ENCODE measurements around the gene CSRNP3. TPM values are rescaled to one million over a fixed set of nuclear protein-coding genes. Genes with fewer than 3 reads are reported as not detected.
A peak's percentile ranks its signal among the peaks of the same experiment; 100 is the strongest.

Gene CSRNP3
- total RNA-seq, 1 experiment from 2014 or later = 0.41 TPM

- no peak for DNase-seq
- ChIA-PET POLR2A (ENCODE audit: unreplicated experiment) (no interaction called here), CTCF (no interaction called here)
- intact Hi-C loops (cut with micrococcal nuclease; ENCODE audit: unreplicated experiment) = no loop called here
- Histone ChIP-seq H3K9me3 (ENCODE audit: insufficient read depth, low read depth) (no peaks in the 10 kb centered on the region), H4K20me1 (ENCODE audit: insufficient read depth) (no peaks in the 10 kb centered on the region), H3K4me3 (no peak overlapping the region), H3K4me2 (no peak overlapping the region), H3F3A (ENCODE audit: insufficient read depth, low read depth) (no peaks in the 10 kb centered on the region), H2AFZ (no peak overlapping the region), H3K79me2 (ENCODE audit: low read depth) (no peaks in the 10 kb centered on the region), H3K4me1 (replicated peaks; ENCODE audit: insufficient read depth) (no peaks in the 10 kb centered on the region), H3K36me3 (ENCODE audit: low read depth) (no peaks in the 10 kb centered on the region), H3K27me3 (ENCODE audit: insufficient read depth, low read depth) (no peaks in the 10 kb centered on the region), H3K27ac (no peak overlapping the region), H3K9me2 (ENCODE audit: insufficient read depth) (no peaks in the 10 kb centered on the region)
- no TSS peak for BruUV-seq (replicated peaks)
- TF ChIP-seq EZH2 (IDR thresholded peaks at IDR 0.05; ENCODE audit: low read depth) (no peak), CTCF (conservative IDR thresholded peaks at IDR 0.05) (no peak)
Observed at GRCh38 chr2:165479856-165480255, 10.4 kb downstream of the CSRNP3 start.

DNA sequence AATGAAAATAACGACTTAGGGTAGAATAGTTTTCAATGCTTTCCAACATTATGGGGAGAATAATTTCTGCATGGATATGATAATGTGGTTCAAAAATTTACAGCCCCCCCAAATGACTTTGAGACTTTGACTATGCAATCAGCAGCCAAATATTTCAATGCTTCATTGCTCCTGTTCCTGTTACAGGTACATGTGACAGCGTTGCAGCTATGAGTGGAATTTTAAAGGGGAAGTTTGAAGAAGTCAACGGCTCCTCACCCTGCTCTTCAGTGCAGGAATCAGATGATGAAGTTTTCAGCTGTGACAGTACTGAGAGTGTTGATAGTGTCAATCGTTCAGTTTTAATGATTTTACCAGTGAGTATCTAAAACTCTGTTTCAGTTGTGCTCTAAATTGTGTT lies 25.1 kb downstream of the CSRNP3 start:
- BruUV-seq (replicated peaks) = no TSS peak
- Histone ChIP-seq H3K4me1 (replicated peaks; ENCODE audit: insufficient read depth) (no peaks in the 10 kb centered on the region), H3F3A (ENCODE audit: insufficient read depth, low read depth) (no peaks in the 10 kb centered on the region), H3K36me3 (ENCODE audit: low read depth) (no peaks in the 10 kb centered on the region), H2AFZ (0 out of 2 replicates have a peak overlapping the region, but pooled peaks have one; percentile 8), H3K27ac (no peak overlapping the region), H3K9me2 (ENCODE audit: insufficient read depth) (no peaks in the 10 kb centered on the region), H3K4me3 (no peak overlapping the region), H3K27me3 (ENCODE audit: insufficient read depth, low read depth) (no peaks in the 10 kb centered on the region), H3K4me2 (no peak overlapping the region), H4K20me1 (ENCODE audit: insufficient read depth) (no peaks in the 10 kb centered on the region), H3K79me2 (ENCODE audit: low read depth) (no peaks in the 10 kb centered on the region), H3K9me3 (ENCODE audit: insufficient read depth, low read depth) (no peaks in the 10 kb centered on the region)
- ChIA-PET CTCF (no interaction called here), POLR2A (ENCODE audit: unreplicated experiment) (no interaction called here)
- TF ChIP-seq EZH2 (IDR thresholded peaks at IDR 0.05; ENCODE audit: low read depth) (no peak), CTCF (conservative IDR thresholded peaks at IDR 0.05) (no peak)
- intact Hi-C loops (cut with micrococcal nuclease; ENCODE audit: unreplicated experiment) = no loop called here
- DNase-seq = no peak

GRCh38 chr2:165497659-165498317 lies 28.3 kb downstream of the CSRNP3 start:
- Histone ChIP-seq H4K20me1 (ENCODE audit: insufficient read depth) (no peaks in the 10 kb centered on the region), H3K4me1 (replicated peaks; ENCODE audit: insufficient read depth) (no peaks in the 10 kb centered on the region), H3F3A (ENCODE audit: insufficient read depth, low read depth) (no peaks in the 10 kb centered on the region), H3K9me3 (ENCODE audit: insufficient read depth, low read depth) (no peaks in the 10 kb centered on the region), H3K79me2 (ENCODE audit: low read depth) (no peaks in the 10 kb centered on the region), H3K27me3 (ENCODE audit: insufficient read depth, low read depth) (no peaks in the 10 kb centered on the region), H3K4me3 (no peak overlapping the region), H2AFZ (no peak overlapping the region), H3K9me2 (ENCODE audit: insufficient read depth) (no peaks in the 10 kb centered on the region), H3K4me2 (no peak overlapping the region), H3K36me3 (ENCODE audit: low read depth) (no peaks in the 10 kb centered on the region), H3K27ac (no peak overlapping the region)
- ChIA-PET CTCF (no interaction called here), POLR2A (ENCODE audit: unreplicated experiment) (interaction anchor here (0.6 kb wide), 1 partner anchor 63 kb away, joined by 3 read pairs; no protein-coding TSS in a partner anchor)
- TF ChIP-seq CTCF (conservative IDR thresholded peaks at IDR 0.05) (no peak), EZH2 (IDR thresholded peaks at IDR 0.05; ENCODE audit: low read depth) (no peak)
- intact Hi-C loops (cut with micrococcal nuclease; ENCODE audit: unreplicated experiment) = no loop called here
- no TSS peak for BruUV-seq (replicated peaks)
- DNase-seq = no peak
